H9 (cell line): ENCODE results near the gene NLRC3. TPM values are rescaled to one million over a fixed set of nuclear protein-coding genes. Genes with fewer than 3 reads are reported as not detected.

Source experiments
- DNase-seq: peaks from one replicate; pipeline ENCODE4 v3.0.0-alpha.2; 2017
- H2AFZ ChIP-seq: one replicate; pipeline ENCODE4 v1.6.1; 2013; ENCODE audit warnings: mild to moderate bottlenecking, low read length, control low read depth, moderate library complexity
- H2AK5ac ChIP-seq: 2 replicates; pipeline ENCODE4 v1.6.1; 2013; ENCODE audit warnings: low read length, control low read depth, mixed read lengths; ENCODE audit not compliant: insufficient read length
- H2BK120ac ChIP-seq: one replicate; pipeline ENCODE4 v1.6.1; 2013; ENCODE audit warnings: low read depth, mild to moderate bottlenecking, low read length, control low read depth, inconsistent platforms; ENCODE audit not compliant: poor library complexity, severe bottlenecking
- H2BK12ac ChIP-seq: 2 replicates; pipeline ENCODE4 v1.6.1; 2013; ENCODE audit warnings: low read length, control low read depth, mixed read lengths, low read depth; ENCODE audit not compliant: insufficient read length
- H2BK15ac ChIP-seq: 2 replicates; pipeline ENCODE4 v1.6.1; 2013; ENCODE audit warnings: low read depth, low read length, control low read depth
- H2BK20ac ChIP-seq: one replicate; pipeline ENCODE4 v1.6.1; 2013; ENCODE audit warnings: low read depth, mild to moderate bottlenecking, low read length, control low read depth, inconsistent platforms; ENCODE audit not compliant: poor library complexity, severe bottlenecking
- H2BK5ac ChIP-seq: 2 replicates; pipeline ENCODE4 v1.6.1; 2013; ENCODE audit warnings: low read length, control low read depth, mixed read lengths; ENCODE audit not compliant: insufficient read length
- H3K14ac ChIP-seq: 2 replicates; pipeline ENCODE4 v1.6.1; 2013; ENCODE audit warnings: low read length, control low read depth; ENCODE audit not compliant: insufficient read depth
- H3K18ac ChIP-seq: 2 replicates; pipeline ENCODE4 v1.6.1; 2013; ENCODE audit warnings: low read depth, mild to moderate bottlenecking, mixed read lengths, low read length, control low read depth; ENCODE audit not compliant: insufficient read length
- H3K23ac ChIP-seq: 2 replicates; pipeline ENCODE4 v1.6.1; 2013; ENCODE audit warnings: low read length, control low read depth, mixed read lengths, low read depth; ENCODE audit not compliant: insufficient read length
- H3K23me2 ChIP-seq: 2 replicates; pipeline ENCODE4 v1.6.1; 2013; ENCODE audit warnings: low read depth, mild to moderate bottlenecking, mixed read lengths, low read length, control low read depth; ENCODE audit not compliant: insufficient read length, poor library complexity, severe bottlenecking
- H3K27ac ChIP-seq: 2 replicates; pipeline ENCODE4 v1.5.1; 2013; ENCODE audit warnings: low read length, control low read depth, mixed read lengths, low read depth; ENCODE audit not compliant: insufficient read length
- H3K27me3 ChIP-seq: 2 replicates; pipeline ENCODE4 v1.6.1; 2013; ENCODE audit warnings: low read length, control low read depth, inconsistent platforms; ENCODE audit not compliant: insufficient read depth
- H3K4ac ChIP-seq: 2 replicates; pipeline ENCODE4 v1.6.1; 2013; ENCODE audit warnings: low read depth, mild to moderate bottlenecking, control low read depth, inconsistent platforms, low read length, moderate library complexity
- H3K4me1 ChIP-seq: 2 replicates; pipeline ENCODE4 v1.6.1; 2013; ENCODE audit warnings: low read length, control low read depth, inconsistent platforms; ENCODE audit not compliant: insufficient read depth
- H3K4me2 ChIP-seq: 2 replicates; pipeline ENCODE4 v1.6.1; 2013; ENCODE audit warnings: low read length, control low read depth, mixed read lengths; ENCODE audit not compliant: insufficient read length, insufficient read depth
- H3K56ac ChIP-seq: 2 replicates; pipeline ENCODE4 v1.6.1; 2013; ENCODE audit warnings: low read depth, mild to moderate bottlenecking, mixed read lengths, low read length, control low read depth; ENCODE audit not compliant: insufficient read length
- H3K79me1 ChIP-seq: 2 replicates; pipeline ENCODE4 v1.6.1; 2013; ENCODE audit warnings: low read depth, mild to moderate bottlenecking, moderate library complexity, low read length, control low read depth, inconsistent platforms; ENCODE audit not compliant: insufficient read depth, poor library complexity, severe bottlenecking
- H3K79me2 ChIP-seq: 2 replicates; pipeline ENCODE4 v1.6.1; 2013; ENCODE audit warnings: low read length, control low read depth, inconsistent platforms; ENCODE audit not compliant: insufficient read depth
- H3K9ac ChIP-seq: 2 replicates; pipeline ENCODE4 v1.6.1; 2013; ENCODE audit warnings: low read length, control low read depth, mixed read lengths; ENCODE audit not compliant: insufficient read length; ENCODE audit errors: extremely low read depth
- H3K9me3 ChIP-seq: one replicate; pipeline ENCODE4 v1.6.1; 2013; ENCODE audit warnings: low read depth, low read length, inconsistent platforms; ENCODE audit not compliant: control insufficient read depth
- H3T11ph ChIP-seq: one replicate; pipeline ENCODE4 v1.6.1; 2013; ENCODE audit warnings: mild to moderate bottlenecking, low read length, control low read depth, inconsistent platforms
- H4K20me1 ChIP-seq: one replicate; pipeline ENCODE4 v1.6.1; 2013; ENCODE audit not compliant: control insufficient read depth, insufficient read length, insufficient read depth
- H4K5ac ChIP-seq: 2 replicates; pipeline ENCODE4 v1.6.1; 2013; ENCODE audit warnings: low read depth, mild to moderate bottlenecking, mixed read lengths, low read length, control low read depth; ENCODE audit not compliant: insufficient read length
- H4K8ac ChIP-seq: replicated peaks from 2 replicates; pipeline ENCODE4 v1.6.1; 2013; ENCODE audit warnings: low read length, control low read depth, mixed read lengths, low read depth; ENCODE audit not compliant: insufficient read length
- H4K91ac ChIP-seq: 2 replicates; pipeline ENCODE4 v1.6.1; 2013; ENCODE audit warnings: low read depth, mild to moderate bottlenecking, moderate library complexity, mixed read lengths, low read length, control low read depth; ENCODE audit not compliant: insufficient read length
- H3K27ac Mint-ChIP-seq, 3 experiments: 2 replicates in 2 of 3; 3 replicates in 1 of 3; pipeline ENCODE4 v1.8.0; 2020 to 2021; ENCODE audit warnings: mixed read lengths in 3 of 3, mild to moderate bottlenecking in 1 of 3, moderate library complexity in 1 of 3
- H3K27me3 Mint-ChIP-seq: 2 replicates; pipeline ENCODE4 v1.8.0; 2021; ENCODE audit warnings: low read depth, mild to moderate bottlenecking, moderate library complexity, mixed read lengths
- H3K36me3 Mint-ChIP-seq, 3 experiments: 2 replicates in 2 of 3; 3 replicates in 1 of 3; pipeline ENCODE4 v1.8.0; 2020 to 2021; ENCODE audit warnings: low read depth in 3 of 3, mixed read lengths in 3 of 3; ENCODE audit not compliant: insufficient read depth in 1 of 3
- H3K4me1 Mint-ChIP-seq, 2 experiments: 2 replicates each; pipeline ENCODE4 v1.8.0; 2020; ENCODE audit warnings: mixed read lengths in 2 of 2
- H3K4me3 Mint-ChIP-seq, 2 experiments: 2 replicates in 1 of 2; 3 replicates in 1 of 2; pipeline ENCODE4 v1.8.0; 2020 to 2021; ENCODE audit warnings: mild to moderate bottlenecking in 2 of 2, mixed read lengths in 2 of 2, moderate library complexity in 1 of 2
- H3K9me3 Mint-ChIP-seq, 2 experiments: 2 replicates in 1 of 2; 3 replicates in 1 of 2; pipeline ENCODE4 v1.8.0; 2020; ENCODE audit warnings: mild to moderate bottlenecking in 2 of 2, mixed read lengths in 2 of 2, moderate library complexity in 1 of 2
- WGBS: extraction: QIAGEN DNeasy Blood & Tissue Kit; methylation state at CpG from one replicate; pipeline ENCODE4 v1.1.7; 2013; ENCODE audit warnings: missing lambda C conversion rate, low lambda C conversion rate, mixed read lengths; ENCODE audit not compliant: insufficient read length; ENCODE audit errors: extremely low coverage; 5-methylcytosine and 5-hydroxymethylcytosine counted together
- total RNA-seq: library from RNA; stranded (reverse); gene quantifications from 2 replicates; pipeline ENCODE4 v1.2.1, GENCODE V29; 2021
- TF ChIP-seq, protein P1 (sequence below): fragments of 200-600 bp; sonication (generic); conservative IDR thresholded peaks from 3 replicates; pipeline ENCODE4 v1.8.0; 2021; ENCODE audit warnings: antibody characterized with exemption, mild to moderate bottlenecking

NLRC3 gene
- total RNA-seq, 1 experiment from 2014 or later: 0.44 TPM

DNA sequence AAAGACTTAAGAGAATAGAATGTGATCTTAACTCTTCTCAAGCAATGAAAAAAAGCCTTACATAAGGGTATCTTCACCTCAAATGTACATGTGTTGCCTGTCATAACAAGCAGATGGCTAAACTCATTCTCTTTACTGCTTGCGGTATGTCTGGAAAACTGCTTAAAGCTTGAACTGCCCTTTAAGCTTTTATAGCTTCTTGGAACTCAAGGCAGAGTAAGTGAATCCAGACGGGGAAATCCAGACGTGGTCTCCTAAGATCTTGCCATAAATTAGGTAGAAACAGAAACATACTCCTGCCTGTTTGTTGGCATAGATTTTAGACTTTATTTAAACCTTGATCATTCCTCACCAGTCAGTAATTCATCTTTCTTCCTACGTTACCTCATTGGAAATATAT, 56.8 kb downstream of the NLRC3 start:
- Histone ChIP-seq H2BK5ac (no peak overlapping the region), H2BK15ac (no peak overlapping the region), H3K79me2 (no peaks in the 10 kb centered on the region), H4K91ac (no peak overlapping the region), H3K4me2 (no peak overlapping the region), H4K8ac (no peak overlapping the region), H4K5ac (no peak overlapping the region), H3K4me1 (no peaks in the 10 kb centered on the region), H3T11ph (no peak overlapping the region), H3K14ac (no peak overlapping the region), H2AK5ac (no peak overlapping the region), H3K27ac (no peak overlapping the region), H4K20me1 (no peaks in the 10 kb centered on the region), H3K23me2 (no peaks in the 10 kb centered on the region), H3K79me1 (no peaks in the 10 kb centered on the region), H2BK120ac (no peak overlapping the region), H3K27me3 (no peaks in the 10 kb centered on the region), H3K18ac (no peak overlapping the region), H3K23ac (no peak overlapping the region), H3K4ac (no peak overlapping the region), H2BK20ac (no peak overlapping the region), H3K9ac (no peak overlapping the region), H3K9me3 (no peaks in the 10 kb centered on the region), H3K56ac (no peak overlapping the region), H2BK12ac (no peak overlapping the region), H2AFZ (no peak overlapping the region)
- no peaks in the 10 kb centered on the region for H3K9me3 Mint-ChIP-seq
- TF ChIP-seq, protein P1, sequence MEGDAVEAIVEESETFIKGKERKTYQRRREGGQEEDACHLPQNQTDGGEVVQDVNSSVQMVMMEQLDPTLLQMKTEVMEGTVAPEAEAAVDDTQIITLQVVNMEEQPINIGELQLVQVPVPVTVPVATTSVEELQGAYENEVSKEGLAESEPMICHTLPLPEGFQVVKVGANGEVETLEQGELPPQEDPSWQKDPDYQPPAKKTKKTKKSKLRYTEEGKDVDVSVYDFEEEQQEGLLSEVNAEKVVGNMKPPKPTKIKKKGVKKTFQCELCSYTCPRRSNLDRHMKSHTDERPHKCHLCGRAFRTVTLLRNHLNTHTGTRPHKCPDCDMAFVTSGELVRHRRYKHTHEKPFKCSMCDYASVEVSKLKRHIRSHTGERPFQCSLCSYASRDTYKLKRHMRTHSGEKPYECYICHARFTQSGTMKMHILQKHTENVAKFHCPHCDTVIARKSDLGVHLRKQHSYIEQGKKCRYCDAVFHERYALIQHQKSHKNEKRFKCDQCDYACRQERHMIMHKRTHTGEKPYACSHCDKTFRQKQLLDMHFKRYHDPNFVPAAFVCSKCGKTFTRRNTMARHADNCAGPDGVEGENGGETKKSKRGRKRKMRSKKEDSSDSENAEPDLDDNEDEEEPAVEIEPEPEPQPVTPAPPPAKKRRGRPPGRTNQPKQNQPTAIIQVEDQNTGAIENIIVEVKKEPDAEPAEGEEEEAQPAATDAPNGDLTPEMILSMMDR: no peak
- H3K4me3 Mint-ChIP-seq: no peak overlapping the region
- no peak for DNase-seq
- peak overlapping the region in 1 of 3 experiments; percentile 25; a peak in 1 of 7 replicates for H3K27ac Mint-ChIP-seq
- peaks cover 0 to 6% of the 10 kb centered on the region in 2 experiments; a peak in 2 of 4 replicates for H3K4me1 Mint-ChIP-seq
- no CpG with 5 or more reads among the region's 4 CpGs for WGBS
- peaks cover 12 to 44% (median 33%) of the 10 kb centered on the region in 3 experiments; a peak in 6 of 7 replicates for H3K36me3 Mint-ChIP-seq
- H3K27me3 Mint-ChIP-seq: no peaks in the 10 kb centered on the region
